K562 (cell line): ENCODE measurements around the gene LY6G6C. TPM values are rescaled to one million over a fixed set of nuclear protein-coding genes. Genes with fewer than 3 reads are reported as not detected.

Source experiments
- ASH1L ChIP-seq: fragments of 450-650 bp; IDR thresholded peaks from 2 replicates; pipeline ENCODE4 v1.6.1; 2018; ENCODE audit warnings: borderline replicate concordance, mild to moderate bottlenecking, low read depth; ENCODE audit not compliant: partially characterized antibody
- CC2D1A ChIP-seq: fragments of 450-650 bp; IDR thresholded peaks from 2 replicates; pipeline ENCODE4 v1.6.1; 2017; ENCODE audit warnings: mild to moderate bottlenecking
- ETS1 ChIP-seq: conservative IDR thresholded peaks from 2 replicates; pipeline ENCODE4 v1.6.1; 2011; ENCODE audit warnings: low read depth, mild to moderate bottlenecking, low read length; ENCODE audit not compliant: control insufficient read depth
- ETV6 ChIP-seq, 3 experiments: fragments of 150-350 bp in 1 of 3; sonication (generic) in 1 of 3; formaldehyde crosslinking in 1 of 3; IDR thresholded peaks; 2 replicates each; pipeline versions ENCODE4 v1.6.1 to v1.8.0; 2014 to 2022; ENCODE audit warnings: borderline replicate concordance in 2 of 3, low read depth in 2 of 3, antibody characterized with exemption in 1 of 3, low read length in 1 of 3, mild to moderate bottlenecking in 1 of 3, missing genetic modification reagents in 1 of 3
- EWSR1 ChIP-seq: fragments of 450-650 bp; IDR thresholded peaks from 2 replicates; pipeline ENCODE4 v1.6.1; 2018; ENCODE audit warnings: borderline replicate concordance, mild to moderate bottlenecking, low read depth, moderate library complexity; ENCODE audit not compliant: partially characterized antibody
- HOMEZ ChIP-seq: fragments of 250-450 bp; sonication (Bioruptor Pico); IDR thresholded peaks from 2 replicates; pipeline ENCODE4 v1.4.0; 2020; ENCODE audit warnings: mild to moderate bottlenecking, moderate library complexity
- KAT8 ChIP-seq: fragments of 450-650 bp; IDR thresholded peaks from 2 replicates; pipeline ENCODE4 v1.6.1; 2016; ENCODE audit warnings: low read depth, mild to moderate bottlenecking
- KLF16 ChIP-seq: IDR thresholded peaks from 2 replicates; pipeline ENCODE4 v1.6.1; 2016; ENCODE audit warnings: antibody characterized with exemption
- NR2C1 ChIP-seq, 2 experiments: fragments of 450-650 bp; IDR thresholded peaks; 2 replicates each; pipeline ENCODE4 v1.6.1; 2017; ENCODE audit warnings: mild to moderate bottlenecking in 2 of 2, antibody characterized with exemption in 1 of 2, inconsistent platforms in 1 of 2, missing compliant biosample characterization in 1 of 2, missing genetic modification characterization in 1 of 2
- PTRF ChIP-seq: fragments of 450-650 bp; IDR thresholded peaks from 2 replicates; pipeline ENCODE4 v1.6.1; 2016; ENCODE audit warnings: mild to moderate bottlenecking, missing genetic modification characterization, missing compliant biosample characterization
- RNF2 ChIP-seq: sonication (generic); IDR thresholded peaks from 2 replicates; pipeline ENCODE4 v1.6.1; 2016
- SETDB1 ChIP-seq: IDR thresholded peaks from one replicate; pipeline ENCODE4 v1.6.1; 2012; ENCODE audit warnings: low read length, control low read depth, inconsistent platforms
- SOX6 ChIP-seq: fragments of 450-650 bp; IDR thresholded peaks from 2 replicates; pipeline ENCODE4 v1.6.1; 2014; ENCODE audit warnings: mild to moderate bottlenecking
- SREBF2 ChIP-seq: sonication (generic); formaldehyde crosslinking; IDR thresholded peaks from 2 replicates; pipeline ENCODE4 v1.4.0; 2020; ENCODE audit warnings: mild to moderate bottlenecking, missing genetic modification reagents
- SRSF9 ChIP-seq: fragments of 200-400 bp; formaldehyde crosslinking; IDR thresholded peaks from 2 replicates; pipeline ENCODE4 v1.6.1; 2017; ENCODE audit warnings: low read depth, low read length, borderline replicate concordance
- TFAM ChIP-seq: fragments of 250-450 bp; sonication (Bioruptor Pico); conservative IDR thresholded peaks from 2 replicates; pipeline ENCODE4 v1.5.0; 2021; ENCODE audit warnings: mild to moderate bottlenecking, moderate library complexity
- TRIM25 ChIP-seq: fragments of 450-650 bp; IDR thresholded peaks from 2 replicates; pipeline ENCODE4 v1.7.0; 2016; ENCODE audit warnings: borderline replicate concordance
- ZNF197 ChIP-seq: fragments of 200-800 bp; sonication (Bioruptor generic); IDR thresholded peaks from 2 replicates; pipeline ENCODE4 v1.6.1; 2016; ENCODE audit warnings: low read depth, missing genetic modification characterization, missing compliant biosample characterization
- ZNF212 ChIP-seq: fragments of 450-650 bp; formaldehyde crosslinking; IDR thresholded peaks from 2 replicates; pipeline ENCODE4 v1.4.0; 2020; ENCODE audit warnings: mild to moderate bottlenecking
- ZNF217 ChIP-seq: sonication (generic); formaldehyde crosslinking; IDR thresholded peaks from 2 replicates; pipeline ENCODE4 v1.8.0; 2022; ENCODE audit warnings: mild to moderate bottlenecking, missing genetic modification reagents
- ZNF224 ChIP-seq: sonication (generic); formaldehyde crosslinking; IDR thresholded peaks from 2 replicates; pipeline ENCODE4 v1.8.0; 2022; ENCODE audit warnings: mild to moderate bottlenecking, missing genetic modification reagents
- ZNF23 ChIP-seq: fragments of 250-450 bp; sonication (Bioruptor Pico); IDR thresholded peaks from 2 replicates; pipeline ENCODE4 v1.4.0; 2020; ENCODE audit warnings: mild to moderate bottlenecking
- ZNF408 ChIP-seq: fragments of 250-450 bp; sonication (Bioruptor Pico); IDR thresholded peaks from 2 replicates; pipeline ENCODE4 v1.4.0; 2020; ENCODE audit warnings: low read depth, mild to moderate bottlenecking, moderate library complexity
- ZNF551 ChIP-seq: fragments of 250-450 bp; sonication (Bioruptor Pico); IDR thresholded peaks from 2 replicates; pipeline ENCODE4 v1.5.0; 2021; ENCODE audit warnings: mild to moderate bottlenecking, moderate library complexity
- ZNF583 ChIP-seq: fragments of 250-450 bp; sonication (Bioruptor Pico); IDR thresholded peaks from 2 replicates; pipeline ENCODE4 v1.4.0; 2020
- ZNF77 ChIP-seq: fragments of 250-450 bp; sonication (Bioruptor Pico); IDR thresholded peaks from 2 replicates; pipeline ENCODE4 v1.5.0; 2020
- polyA plus RNA-seq, 8 experiments: library from polyadenylated mRNA; depleted of rRNA in 4 of 8; stranded (reverse) in 5 of 8; unstranded in 3 of 8; fragments of >200 nt; fragmentation: Nextera tagmentation in 2 of 8; fragmentation: Illumina TruSeq in 1 of 8; extraction: Ambion mirVana in 2 of 8; extraction: Trizol in 1 of 8; gene quantifications; 2 replicates each; pipeline versions ENCODE4 v1.2.1 to v1.2.3, GENCODE V29; 2011 to 2014; ENCODE audit warnings: inconsistent platforms in 1 of 8, missing spikeins in 1 of 8
- total RNA-seq, 7 experiments: library from RNA; depleted of rRNA in 6 of 7; stranded (reverse); fragments of >200 nt in 6 of 7; fragmentation: Illumina TruSeq in 2 of 7; extraction: Trizol in 2 of 7; gene quantifications; 2 replicates each; pipeline versions ENCODE4 v1.2.1 to v1.2.3, GENCODE V29; 2011 to 2021; ENCODE audit warnings: low replicate concordance in 1 of 7

Gene LY6G6C
- total and polyA plus RNA-seq, 9 of the 15 experiments (the other 6 are each of a cell fraction or from before 2014, with no cell fraction given) = 0.06 to 0.20 TPM; not detected in 7

GRCh38 chr6:31736021-31736767 lies 14.6 kb upstream of the LY6G6C start, which contains the start of gene CLIC1 (continued):
- TF ChIP-seq KAT8 (no peak), RNF2 (no peak), ZNF583 (CRISPR knock-in tag) (no peak; the same call in 1 of the 2 replicates), NR2C1 (IDR thresholded peaks at IDR 0.05) (no peak), NR2C1 (tag; IDR thresholded peaks at IDR 0.05) (no peak), SOX6 (no peak), SREBF2 (CRISPR knock-in tag) (no peak), ZNF408 (CRISPR knock-in tag) (no peak), ZNF212 (CRISPR knock-in tag) (no peak), ZNF224 (CRISPR knock-in tag) (peak; percentile 89), SETDB1 (no peak), ZNF217 (CRISPR knock-in tag) (no peak; the same call in 1 of the 2 replicates), CC2D1A (peak; percentile 83; the same call in 1 of the 2 replicates), SRSF9 (no peak), TFAM (no peak), HOMEZ (no peak), ZNF23 (peak; percentile 37; the same call in 1 of the 2 replicates), ZNF197 (CRISPR knock-in tag) (no peak), EWSR1 (no peak), ETV6 (IDR thresholded peaks at IDR 0.05; ENCODE audit: borderline replicate concordance in 1 of 2, low read depth in 2 of 2, low read length in 1 of 2) (no peak), ETV6 (CRISPR knock-in tag; IDR thresholded peaks at IDR 0.05; ENCODE audit: borderline replicate concordance) (peak; percentile 20; the same call in 1 of the 2 replicates), TRIM25 (no peak), KLF16 (no peak), PTRF (no peak), ZNF77 (CRISPR knock-in tag) (no peak), ZNF551 (no peak), ETS1 (no peak), ASH1L (no peak)
